Upper lobe of left lung (tissue), 4 donors: ENCODE measurements around the gene ATPAF2.
"Not testable (repeated sequence)": the region's sequence is repeated elsewhere in the genome, so short reads cannot be mapped to it uniquely, and the experiment has no call there.

Experiments used
- CTCF ChIP-seq, 6 experiments: fragments of 450-650 bp in 4 of 6; fragments of 200-600 bp in 2 of 6; sonication (generic) in 2 of 6; IDR thresholded peaks; one replicate each; pipeline ENCODE4 v1.5.1; 2016 to 2019; ENCODE audit warnings: antibody characterized with exemption in 6 of 6
- EP300 ChIP-seq, 4 donors: sonication (generic); formaldehyde crosslinking; IDR thresholded peaks; one replicate each; pipeline ENCODE4 v1.5.1; 2017; ENCODE audit warnings: antibody characterized with exemption in 4 of 4, control low read depth in 2 of 4
- POLR2A ChIP-seq, 4 donors: fragments of 450-650 bp; IDR thresholded peaks; one replicate each; pipeline ENCODE4 v1.5.1; 2016 to 2017; ENCODE audit warnings: antibody characterized with exemption in 4 of 4, mild to moderate bottlenecking in 2 of 4
- POLR2AphosphoS5 ChIP-seq, 2 donors: sonication (generic); formaldehyde crosslinking; IDR thresholded peaks; one replicate each; pipeline ENCODE4 v1.5.1; 2017; ENCODE audit warnings: antibody characterized with exemption in 2 of 2

DNA sequence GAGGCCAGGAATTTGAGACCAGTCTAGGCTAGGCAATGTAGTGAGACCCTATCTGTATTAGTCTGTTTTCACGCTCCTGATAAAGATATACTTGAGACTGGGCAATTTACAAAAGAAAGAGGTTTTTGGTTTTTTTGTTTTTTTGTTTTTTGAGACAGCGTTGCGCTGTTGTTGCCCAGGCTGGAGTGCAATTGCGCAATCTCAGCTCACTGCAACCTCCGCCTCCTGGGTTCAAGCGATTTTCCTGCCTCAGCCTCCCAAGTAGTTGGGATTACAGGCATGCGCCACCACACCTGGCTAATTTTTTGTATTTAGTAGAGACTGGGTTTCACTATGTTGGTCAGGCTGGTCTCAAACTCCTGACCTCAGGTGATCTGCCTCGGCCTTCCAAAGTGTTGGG is 43.1 kb downstream of the ATPAF2 start:
- TF ChIP-seq CTCF, POLR2A, POLR2AphosphoS5, EP300 (IDR thresholded peaks at IDR 0.05): not testable (repeated sequence)
